Measurements from ENCODE around the gene RESF1. TPM values are rescaled to one million over a fixed set of nuclear protein-coding genes. Genes with fewer than 3 reads are reported as not detected.
A peak's percentile ranks its signal among the peaks of the same experiment; 100 is the strongest.

Gene RESF1
- total RNA-seq, 2 experiments from 2014 or later, result 46.3 to 53.3 TPM

DNA sequence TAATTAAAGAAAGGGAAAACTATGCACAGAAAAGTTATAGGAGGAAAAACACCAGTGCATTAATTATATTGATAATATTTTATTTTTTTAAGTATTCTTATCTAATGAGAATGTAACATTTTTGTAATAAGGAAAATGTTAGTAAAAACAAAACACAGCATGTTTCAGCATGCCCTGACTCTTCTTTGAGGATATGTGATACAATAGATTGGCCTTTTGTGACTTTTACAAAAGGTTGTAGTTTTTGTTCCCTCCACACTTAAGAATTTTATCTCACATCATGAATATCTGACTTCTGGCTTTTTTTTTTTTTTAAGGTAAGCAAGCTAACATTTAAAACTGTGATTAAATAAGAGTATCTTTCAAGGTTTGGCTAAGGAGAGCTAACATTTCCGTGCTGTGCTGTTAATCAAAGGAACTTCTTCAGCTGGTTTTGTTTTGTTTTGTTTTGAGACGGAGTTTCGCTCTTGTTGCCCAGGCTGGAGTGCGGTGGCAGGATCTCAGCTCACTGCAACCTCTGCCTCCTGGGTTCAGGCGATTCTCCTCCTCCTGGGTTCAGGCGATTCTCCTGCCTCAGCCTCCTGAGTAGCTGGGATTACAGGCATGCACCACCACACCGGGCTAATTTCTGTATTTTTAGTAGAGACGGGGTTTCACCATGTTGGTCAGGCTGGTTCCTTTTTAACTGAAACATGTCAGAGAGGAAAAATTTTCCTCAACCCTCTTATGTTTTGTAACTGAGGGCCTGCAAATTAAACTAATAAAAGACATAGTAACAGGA is 30.8 kb upstream of the RESF1 start:
- H3K4me2 ChIP-seq (ENCODE audit: low read length), result peak overlapping the region; percentile 67
- TF ChIP-seq, protein P1, sequence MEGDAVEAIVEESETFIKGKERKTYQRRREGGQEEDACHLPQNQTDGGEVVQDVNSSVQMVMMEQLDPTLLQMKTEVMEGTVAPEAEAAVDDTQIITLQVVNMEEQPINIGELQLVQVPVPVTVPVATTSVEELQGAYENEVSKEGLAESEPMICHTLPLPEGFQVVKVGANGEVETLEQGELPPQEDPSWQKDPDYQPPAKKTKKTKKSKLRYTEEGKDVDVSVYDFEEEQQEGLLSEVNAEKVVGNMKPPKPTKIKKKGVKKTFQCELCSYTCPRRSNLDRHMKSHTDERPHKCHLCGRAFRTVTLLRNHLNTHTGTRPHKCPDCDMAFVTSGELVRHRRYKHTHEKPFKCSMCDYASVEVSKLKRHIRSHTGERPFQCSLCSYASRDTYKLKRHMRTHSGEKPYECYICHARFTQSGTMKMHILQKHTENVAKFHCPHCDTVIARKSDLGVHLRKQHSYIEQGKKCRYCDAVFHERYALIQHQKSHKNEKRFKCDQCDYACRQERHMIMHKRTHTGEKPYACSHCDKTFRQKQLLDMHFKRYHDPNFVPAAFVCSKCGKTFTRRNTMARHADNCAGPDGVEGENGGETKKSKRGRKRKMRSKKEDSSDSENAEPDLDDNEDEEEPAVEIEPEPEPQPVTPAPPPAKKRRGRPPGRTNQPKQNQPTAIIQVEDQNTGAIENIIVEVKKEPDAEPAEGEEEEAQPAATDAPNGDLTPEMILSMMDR (conservative IDR thresholded peaks at IDR 0.05; ENCODE audit: low read length), result no peak
- TF ChIP-seq EZH2phosphoT487 (IDR thresholded peaks at IDR 0.05; ENCODE audit: borderline replicate concordance, low read depth, low read length), result no peak
- peak overlapping the region; percentile 36 for H3K4me3 ChIP-seq (ENCODE audit: low read depth, low read length, poor library complexity, severe bottlenecking)
- H3K27ac ChIP-seq (ENCODE audit: low read depth, low read length, poor library complexity, severe bottlenecking), result peak overlapping the region; percentile 37
- no peaks in the 10 kb centered on the region for H3K79me2 ChIP-seq (ENCODE audit: insufficient read depth, low read depth, low read length)
- H3K9me2 ChIP-seq (ENCODE audit: insufficient read depth, low read length), result no peaks in the 10 kb centered on the region
- CTCF ChIA-PET (ENCODE audit: unreplicated experiment), result interaction anchor here (0.6 kb wide), 1 partner anchor 356 kb away, joined by 3 read pairs; no protein-coding TSS in a partner anchor
- H3K4me1 ChIP-seq (ENCODE audit: insufficient read depth, low read length, poor library complexity, severe bottlenecking), result peaks cover 31% of the 10 kb centered on the region
- no peaks in the 10 kb centered on the region; the same call in 1 of the 2 replicates for H3K36me3 ChIP-seq (ENCODE audit: insufficient read depth, low read length)
- POLR2A ChIA-PET, result interaction anchor here (0.6 to 1.5 kb wide), 5 partner anchors 11 to 215 kb away, joined by 3 to 10 read pairs (median 3); no protein-coding TSS in a partner anchor
- peak; percentile 16 for DNase-seq (ENCODE audit: low spot score)
- BruUV-seq (replicated peaks), result no TSS peak
- intact Hi-C loops (cut with micrococcal nuclease; ENCODE audit: unreplicated experiment), result no loop called here
- H2AFZ ChIP-seq (ENCODE audit: low read length), result peak overlapping the region; percentile 93
- H3K9me3 ChIP-seq (ENCODE audit: low read length), result peaks cover 10% of the 10 kb centered on the region; the same call in 1 of the 2 replicates
- H4K20me1 ChIP-seq (ENCODE audit: insufficient read depth, low read length), result no peaks in the 10 kb centered on the region

DNA sequence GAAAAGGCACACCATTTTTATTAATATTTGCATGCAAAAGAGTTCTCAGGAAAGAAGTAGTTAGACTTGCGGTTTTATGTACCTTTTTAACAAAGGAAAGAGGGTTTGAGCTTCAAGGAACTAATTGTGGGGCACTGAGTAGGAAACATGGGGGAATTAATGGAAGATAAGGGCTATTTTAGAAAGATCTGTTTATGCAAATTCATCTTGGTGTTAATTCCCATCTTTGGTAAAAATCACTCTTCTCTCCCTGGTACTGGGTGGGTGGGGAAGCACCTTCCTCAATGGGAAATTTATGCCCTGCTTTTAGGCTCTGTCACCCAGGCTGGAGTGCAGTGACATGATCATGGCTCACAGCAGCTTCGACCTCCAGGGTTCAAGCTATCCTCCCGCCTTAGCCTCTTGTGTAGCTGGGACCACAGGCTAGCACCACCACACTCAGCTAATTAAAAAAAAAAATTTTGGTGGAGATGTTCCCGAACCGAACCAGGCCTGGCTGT is 30.1 kb upstream of the RESF1 start:
- peak overlapping the region; percentile 93 for H2AFZ ChIP-seq (ENCODE audit: low read length)
- TF ChIP-seq, protein P1 (conservative IDR thresholded peaks at IDR 0.05; ENCODE audit: low read length), result no peak
- TF ChIP-seq EZH2phosphoT487 (IDR thresholded peaks at IDR 0.05; ENCODE audit: borderline replicate concordance, low read depth, low read length), result no peak
- ChIA-PET POLR2A (interaction anchor here (0.6 to 1.5 kb wide), 5 partner anchors 11 to 214 kb away, joined by 3 to 10 read pairs (median 3); no protein-coding TSS in a partner anchor), CTCF (ENCODE audit: unreplicated experiment) (interaction anchor here (0.6 kb wide), 1 partner anchor 357 kb away, joined by 3 read pairs; no protein-coding TSS in a partner anchor)
- H3K4me2 ChIP-seq (ENCODE audit: low read length), result peak overlapping the region; percentile 67
- no peaks in the 10 kb centered on the region for H4K20me1 ChIP-seq (ENCODE audit: insufficient read depth, low read length)
- intact Hi-C loops (cut with micrococcal nuclease; ENCODE audit: unreplicated experiment), result no loop called here
- peak overlapping the region; percentile 37 for H3K27ac ChIP-seq (ENCODE audit: low read depth, low read length, poor library complexity, severe bottlenecking)
- no peaks in the 10 kb centered on the region for H3K79me2 ChIP-seq (ENCODE audit: insufficient read depth, low read depth, low read length)
- peaks cover 31% of the 10 kb centered on the region for H3K4me1 ChIP-seq (ENCODE audit: insufficient read depth, low read length, poor library complexity, severe bottlenecking)
- H3K9me3 ChIP-seq (ENCODE audit: low read length), result peaks cover 4% of the 10 kb centered on the region; the same call in 1 of the 2 replicates
- peak overlapping the region; percentile 36 for H3K4me3 ChIP-seq (ENCODE audit: low read depth, low read length, poor library complexity, severe bottlenecking)
- H3K36me3 ChIP-seq (ENCODE audit: insufficient read depth, low read length), result no peaks in the 10 kb centered on the region; the same call in 1 of the 2 replicates
- H3K9me2 ChIP-seq (ENCODE audit: insufficient read depth, low read length), result no peaks in the 10 kb centered on the region
- no TSS peak for BruUV-seq (replicated peaks)
- DNase-seq (ENCODE audit: low spot score), result peak; percentile 18

Measured in OCI-LY7 (cell line).